HEK293 (cell line): Measurements from ENCODE around the gene KRTAP10-6.

Experiments used
- CTCF ChIA-PET: fragments of 350-600 bp; formaldehyde crosslinking; extraction: SDS; loops from one replicate; lab custom pipeline; 2021; ENCODE audit warnings: antibody characterized with exemption; lab: Yijun Ruan, JAX
- POLR2A ChIA-PET: fragments of 300-600 bp; formaldehyde crosslinking; extraction: SDS; loops from one replicate; lab custom pipeline; 2020; ENCODE audit warnings: antibody characterized with exemption, inconsistent platforms; lab: Yijun Ruan, JAX
- H3K27ac ChIP-seq: fragments of 200-500 bp; sonication (Bioruptor generic); 2 replicates; pipeline ENCODE4 v1.5.1; 2014; ENCODE audit warnings: low read depth, low read length, control low read depth, inconsistent platforms; ENCODE audit errors: extremely low read depth
- H3K36me3 ChIP-seq, 2 experiments: fragments of 200-500 bp in 1 of 2; sonication (Bioruptor generic) in 1 of 2; 1 replicate in 1 of 2; 2 replicates in 1 of 2; pipeline ENCODE4 v1.5.1; 2014 to 2017; ENCODE audit warnings: inconsistent platforms in 2 of 2, low read length in 2 of 2; ENCODE audit not compliant: control insufficient read depth in 2 of 2, insufficient read depth in 1 of 2
- H3K4me1 ChIP-seq: fragments of 200-500 bp; sonication (Bioruptor generic); 2 replicates; pipeline ENCODE4 v1.5.1; 2014; ENCODE audit warnings: mild to moderate bottlenecking, low read length, inconsistent platforms; ENCODE audit not compliant: control insufficient read depth, insufficient read depth
- H3K4me3 ChIP-seq: 2 replicates; pipeline ENCODE4 v1.5.1; 2011; ENCODE audit warnings: low read depth, mild to moderate bottlenecking, control low read depth, low read length, moderate library complexity
- H3K9me3 ChIP-seq: fragments of 200-500 bp; sonication (Bioruptor generic); 2 replicates; pipeline ENCODE4 v1.5.1; 2014; ENCODE audit warnings: low read depth, low read length, inconsistent platforms; ENCODE audit not compliant: control insufficient read depth, insufficient read depth
- KLF7 ChIP-seq: fragments of 450-650 bp; formaldehyde crosslinking; IDR thresholded peaks from 2 replicates; pipeline ENCODE4 v1.5.1; 2016; ENCODE audit warnings: missing biosample characterization, missing genetic modification characterization, borderline replicate concordance
- SP3 ChIP-seq: fragments of 450-650 bp; formaldehyde crosslinking; IDR thresholded peaks from 2 replicates; pipeline ENCODE4 v1.5.1; 2016; ENCODE audit warnings: missing biosample characterization, missing genetic modification characterization
- ZBTB7A ChIP-seq: fragments of 450-650 bp; formaldehyde crosslinking; IDR thresholded peaks from 2 replicates; pipeline ENCODE4 v1.5.1; 2016; ENCODE audit warnings: low read depth, missing biosample characterization, missing genetic modification characterization
- ZFHX2 ChIP-seq: fragments of 450-650 bp; formaldehyde crosslinking; conservative IDR thresholded peaks from 2 replicates; pipeline ENCODE4 v1.5.1; 2016; ENCODE audit warnings: missing biosample characterization, missing genetic modification characterization
- ZNF23 ChIP-seq: fragments of 450-650 bp; formaldehyde crosslinking; IDR thresholded peaks from 2 replicates; pipeline ENCODE4 v1.5.1; 2016; ENCODE audit warnings: missing biosample characterization, missing genetic modification characterization, borderline replicate concordance
- ZNF366 ChIP-seq: fragments of 450-650 bp; formaldehyde crosslinking; conservative IDR thresholded peaks from 2 replicates; pipeline ENCODE4 v1.5.1; 2016; ENCODE audit warnings: missing biosample characterization, missing genetic modification characterization
- ZNF426 ChIP-seq: fragments of 450-650 bp; formaldehyde crosslinking; IDR thresholded peaks from 2 replicates; pipeline ENCODE4 v1.5.1; 2017; ENCODE audit warnings: missing biosample characterization, missing genetic modification characterization, mild to moderate bottlenecking, inconsistent platforms, moderate library complexity
- ZNF518A ChIP-seq: fragments of 450-650 bp; formaldehyde crosslinking; conservative IDR thresholded peaks from 2 replicates; pipeline ENCODE4 v1.5.1; 2016; ENCODE audit warnings: low read depth, missing biosample characterization, missing genetic modification characterization
- ZNF658 ChIP-seq: fragments of 450-650 bp; formaldehyde crosslinking; IDR thresholded peaks from 2 replicates; pipeline ENCODE4; 2016; ENCODE audit warnings: missing biosample characterization, missing genetic modification characterization
- ZNF76 ChIP-seq: fragments of 450-650 bp; formaldehyde crosslinking; IDR thresholded peaks from 2 replicates; pipeline ENCODE4; 2016; ENCODE audit warnings: low read depth, missing biosample characterization, missing genetic modification characterization, borderline replicate concordance
- TF ChIP-seq, protein P1 (sequence below): fragments of 450-650 bp; formaldehyde crosslinking; IDR thresholded peaks from 2 replicates; pipeline ENCODE4 v1.5.1; 2016; ENCODE audit warnings: missing biosample characterization, missing genetic modification characterization
- TF ChIP-seq, protein P2 (sequence below): fragments of 450-650 bp; formaldehyde crosslinking; IDR thresholded peaks from 2 replicates; pipeline ENCODE4 v1.5.1; 2016; ENCODE audit warnings: missing biosample characterization, missing genetic modification characterization
- TF ChIP-seq, protein P3 (sequence below): fragments of 450-650 bp; formaldehyde crosslinking; IDR thresholded peaks from 2 replicates; pipeline ENCODE4 v1.5.1; 2016; ENCODE audit warnings: missing biosample characterization, missing genetic modification characterization, borderline replicate concordance

KRTAP10-6 gene

DNA sequence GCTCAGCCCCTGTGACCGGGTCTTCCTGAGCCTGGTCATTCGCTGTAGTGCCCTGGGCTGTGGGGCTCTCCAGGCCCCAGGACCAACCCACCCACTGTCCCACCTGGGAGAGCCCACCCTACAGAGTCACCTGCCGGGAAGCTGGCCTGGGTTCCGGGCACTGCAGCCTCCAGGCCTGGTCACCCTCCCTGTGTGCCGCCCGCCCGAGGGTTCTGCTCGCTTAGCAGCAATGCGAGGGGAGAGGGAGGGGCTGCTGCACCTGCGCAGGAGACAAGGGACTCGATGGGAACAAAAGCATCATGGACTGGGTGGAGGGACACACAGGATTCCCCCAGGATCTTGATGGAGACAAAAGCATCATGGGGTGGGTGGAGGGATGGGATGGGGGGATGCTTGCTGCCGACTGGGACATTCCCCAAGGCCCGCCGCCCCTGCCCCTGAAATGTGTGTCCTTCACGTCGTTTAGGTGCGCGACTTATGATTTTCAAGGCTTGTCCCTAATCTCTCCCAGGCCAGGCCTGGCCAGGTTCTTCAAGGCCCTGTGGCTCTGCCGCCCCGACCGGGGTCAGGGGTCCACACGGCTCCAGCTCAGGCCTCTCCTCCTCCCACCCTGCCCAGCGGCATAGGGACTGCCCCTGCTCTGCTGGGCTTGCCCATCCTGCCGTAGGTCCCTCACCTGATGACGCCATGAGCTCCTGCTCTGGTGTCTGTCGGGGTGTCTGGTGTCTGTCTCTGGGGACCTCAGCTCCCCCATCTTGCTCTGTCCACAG is 21.3 kb upstream of the KRTAP10-6 start:
- no peaks in the 10 kb centered on the region for H3K36me3 ChIP-seq
- CTCF ChIA-PET, result no interaction called here
- TF ChIP-seq, protein P1, sequence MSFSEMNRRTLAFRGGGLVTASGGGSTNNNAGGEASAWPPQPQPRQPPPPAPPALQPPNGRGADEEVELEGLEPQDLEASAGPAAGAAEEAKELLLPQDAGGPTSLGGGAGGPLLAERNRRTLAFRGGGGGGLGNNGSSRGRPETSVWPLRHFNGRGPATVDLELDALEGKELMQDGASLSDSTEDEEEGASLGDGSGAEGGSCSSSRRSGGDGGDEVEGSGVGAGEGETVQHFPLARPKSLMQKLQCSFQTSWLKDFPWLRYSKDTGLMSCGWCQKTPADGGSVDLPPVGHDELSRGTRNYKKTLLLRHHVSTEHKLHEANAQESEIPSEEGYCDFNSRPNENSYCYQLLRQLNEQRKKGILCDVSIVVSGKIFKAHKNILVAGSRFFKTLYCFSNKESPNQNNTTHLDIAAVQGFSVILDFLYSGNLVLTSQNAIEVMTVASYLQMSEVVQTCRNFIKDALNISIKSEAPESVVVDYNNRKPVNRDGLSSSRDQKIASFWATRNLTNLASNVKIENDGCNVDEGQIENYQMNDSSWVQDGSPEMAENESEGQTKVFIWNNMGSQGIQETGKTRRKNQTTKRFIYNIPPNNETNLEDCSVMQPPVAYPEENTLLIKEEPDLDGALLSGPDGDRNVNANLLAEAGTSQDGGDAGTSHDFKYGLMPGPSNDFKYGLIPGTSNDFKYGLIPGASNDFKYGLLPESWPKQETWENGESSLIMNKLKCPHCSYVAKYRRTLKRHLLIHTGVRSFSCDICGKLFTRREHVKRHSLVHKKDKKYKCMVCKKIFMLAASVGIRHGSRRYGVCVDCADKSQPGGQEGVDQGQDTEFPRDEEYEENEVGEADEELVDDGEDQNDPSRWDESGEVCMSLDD (tag by site-specific recombination), result no peak
- no peak for TF ChIP-seq ZNF23 (tag by site-specific recombination)
- no peak for TF ChIP-seq ZNF518A (tag by site-specific recombination)
- no peak for TF ChIP-seq ZNF658
- TF ChIP-seq SP3 (tag by site-specific recombination), result no peak
- TF ChIP-seq KLF7 (tag by site-specific recombination), result no peak
- TF ChIP-seq, protein P2, sequence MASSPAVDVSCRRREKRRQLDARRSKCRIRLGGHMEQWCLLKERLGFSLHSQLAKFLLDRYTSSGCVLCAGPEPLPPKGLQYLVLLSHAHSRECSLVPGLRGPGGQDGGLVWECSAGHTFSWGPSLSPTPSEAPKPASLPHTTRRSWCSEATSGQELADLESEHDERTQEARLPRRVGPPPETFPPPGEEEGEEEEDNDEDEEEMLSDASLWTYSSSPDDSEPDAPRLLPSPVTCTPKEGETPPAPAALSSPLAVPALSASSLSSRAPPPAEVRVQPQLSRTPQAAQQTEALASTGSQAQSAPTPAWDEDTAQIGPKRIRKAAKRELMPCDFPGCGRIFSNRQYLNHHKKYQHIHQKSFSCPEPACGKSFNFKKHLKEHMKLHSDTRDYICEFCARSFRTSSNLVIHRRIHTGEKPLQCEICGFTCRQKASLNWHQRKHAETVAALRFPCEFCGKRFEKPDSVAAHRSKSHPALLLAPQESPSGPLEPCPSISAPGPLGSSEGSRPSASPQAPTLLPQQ (tag by site-specific recombination), result no peak
- TF ChIP-seq, protein P3, sequence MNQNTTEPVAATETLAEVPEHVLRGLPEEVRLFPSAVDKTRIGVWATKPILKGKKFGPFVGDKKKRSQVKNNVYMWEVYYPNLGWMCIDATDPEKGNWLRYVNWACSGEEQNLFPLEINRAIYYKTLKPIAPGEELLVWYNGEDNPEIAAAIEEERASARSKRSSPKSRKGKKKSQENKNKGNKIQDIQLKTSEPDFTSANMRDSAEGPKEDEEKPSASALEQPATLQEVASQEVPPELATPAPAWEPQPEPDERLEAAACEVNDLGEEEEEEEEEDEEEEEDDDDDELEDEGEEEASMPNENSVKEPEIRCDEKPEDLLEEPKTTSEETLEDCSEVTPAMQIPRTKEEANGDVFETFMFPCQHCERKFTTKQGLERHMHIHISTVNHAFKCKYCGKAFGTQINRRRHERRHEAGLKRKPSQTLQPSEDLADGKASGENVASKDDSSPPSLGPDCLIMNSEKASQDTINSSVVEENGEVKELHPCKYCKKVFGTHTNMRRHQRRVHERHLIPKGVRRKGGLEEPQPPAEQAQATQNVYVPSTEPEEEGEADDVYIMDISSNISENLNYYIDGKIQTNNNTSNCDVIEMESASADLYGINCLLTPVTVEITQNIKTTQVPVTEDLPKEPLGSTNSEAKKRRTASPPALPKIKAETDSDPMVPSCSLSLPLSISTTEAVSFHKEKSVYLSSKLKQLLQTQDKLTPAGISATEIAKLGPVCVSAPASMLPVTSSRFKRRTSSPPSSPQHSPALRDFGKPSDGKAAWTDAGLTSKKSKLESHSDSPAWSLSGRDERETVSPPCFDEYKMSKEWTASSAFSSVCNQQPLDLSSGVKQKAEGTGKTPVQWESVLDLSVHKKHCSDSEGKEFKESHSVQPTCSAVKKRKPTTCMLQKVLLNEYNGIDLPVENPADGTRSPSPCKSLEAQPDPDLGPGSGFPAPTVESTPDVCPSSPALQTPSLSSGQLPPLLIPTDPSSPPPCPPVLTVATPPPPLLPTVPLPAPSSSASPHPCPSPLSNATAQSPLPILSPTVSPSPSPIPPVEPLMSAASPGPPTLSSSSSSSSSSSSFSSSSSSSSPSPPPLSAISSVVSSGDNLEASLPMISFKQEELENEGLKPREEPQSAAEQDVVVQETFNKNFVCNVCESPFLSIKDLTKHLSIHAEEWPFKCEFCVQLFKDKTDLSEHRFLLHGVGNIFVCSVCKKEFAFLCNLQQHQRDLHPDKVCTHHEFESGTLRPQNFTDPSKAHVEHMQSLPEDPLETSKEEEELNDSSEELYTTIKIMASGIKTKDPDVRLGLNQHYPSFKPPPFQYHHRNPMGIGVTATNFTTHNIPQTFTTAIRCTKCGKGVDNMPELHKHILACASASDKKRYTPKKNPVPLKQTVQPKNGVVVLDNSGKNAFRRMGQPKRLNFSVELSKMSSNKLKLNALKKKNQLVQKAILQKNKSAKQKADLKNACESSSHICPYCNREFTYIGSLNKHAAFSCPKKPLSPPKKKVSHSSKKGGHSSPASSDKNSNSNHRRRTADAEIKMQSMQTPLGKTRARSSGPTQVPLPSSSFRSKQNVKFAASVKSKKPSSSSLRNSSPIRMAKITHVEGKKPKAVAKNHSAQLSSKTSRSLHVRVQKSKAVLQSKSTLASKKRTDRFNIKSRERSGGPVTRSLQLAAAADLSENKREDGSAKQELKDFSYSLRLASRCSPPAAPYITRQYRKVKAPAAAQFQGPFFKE, result no peak
- TF ChIP-seq ZFHX2, result no peak
- TF ChIP-seq ZBTB7A (tag by site-specific recombination), result no peak
- TF ChIP-seq ZNF426 (tag by site-specific recombination), result no peak
- TF ChIP-seq ZNF76, result no peak
- no peak for TF ChIP-seq ZNF366 (tag by site-specific recombination)
- POLR2A ChIA-PET, result no interaction called here
- no peak overlapping the region for H3K27ac ChIP-seq
- H3K9me3 ChIP-seq, result no peaks in the 10 kb centered on the region
- H3K4me1 ChIP-seq, result no peaks in the 10 kb centered on the region
- no peak overlapping the region for H3K4me3 ChIP-seq
